ENCODE measurements around the gene AHCTF1. TPM values are rescaled to one million over a fixed set of nuclear protein-coding genes. Genes with fewer than 3 reads are reported as not detected.
A peak's percentile ranks its signal among the peaks of the same experiment; 100 is the strongest.

Gene AHCTF1
- 25.3 and 31.3 TPM in 2 replicates for total RNA-seq

DNA sequence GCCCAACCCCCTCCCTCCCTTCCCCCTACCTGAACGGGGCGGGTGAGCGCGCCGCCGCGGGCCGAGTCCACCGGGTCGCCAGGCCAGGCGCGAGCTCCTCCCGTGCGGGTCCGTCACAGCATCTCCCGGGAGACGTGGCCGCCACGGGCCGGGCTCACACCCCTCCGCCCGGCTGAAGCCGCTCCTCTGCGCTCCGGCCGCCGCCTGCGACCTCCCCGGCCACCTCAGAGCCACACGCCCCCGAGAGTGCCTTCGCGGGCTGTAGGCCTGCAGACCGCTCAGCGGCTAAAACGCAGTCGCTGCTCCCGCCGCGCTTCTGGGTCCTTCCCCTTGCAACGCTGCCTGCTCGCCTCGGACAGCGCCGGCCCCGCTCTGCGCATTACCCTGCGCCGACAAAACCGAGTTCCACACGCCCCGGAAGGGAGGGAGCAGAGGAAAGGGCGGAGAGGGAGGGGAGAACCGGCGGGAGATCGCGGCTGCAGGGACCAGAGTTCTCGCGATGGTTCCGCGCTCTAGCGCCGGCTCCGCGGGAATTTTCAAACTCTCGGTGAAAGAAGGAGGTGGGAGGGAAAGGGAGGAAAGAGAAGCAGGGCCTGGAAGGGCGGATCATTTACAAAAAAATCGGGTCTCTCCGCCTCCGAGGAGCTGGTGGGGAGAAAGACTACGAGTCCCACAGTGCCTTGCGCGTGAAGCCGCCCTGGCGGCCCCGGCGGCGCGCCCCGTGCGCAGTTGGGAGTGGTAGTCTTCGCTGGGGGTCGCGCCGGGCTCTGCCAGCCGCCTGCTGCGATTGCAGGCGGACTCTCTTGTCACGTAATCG lies at the start of gene AHCTF1:
Gene AHCTF1 (minus strand): TSS at position 400 of the 817 bp plus-strand sequence. CDS start 13,578 bp downstream, outside the sequence.
- ATAC-seq (ENCODE audit: low read depth) (peak; percentile 88), DNase-seq (peak; percentile 87)
- Mint-ChIP-seq H3K27me3 (no peaks in the 10 kb centered on the region), H3K36me3 (ENCODE audit: low read depth) (peaks cover 24% of the 10 kb centered on the region), H3K4me1 (peaks cover 29% of the 10 kb centered on the region), H3K4me3 (peak within 1 kb of the TSS; percentile 92), H3K27ac (peak within 1 kb of the TSS; percentile 96), H3K9me3 (no peaks in the 10 kb centered on the region)
- intact Hi-C loops (cut with micrococcal nuclease): loop anchor here (1.0 to 10.0 kb wide), 9 partner anchors 29 to 463 kb away; partner anchors contain the start of genes ZNF124, ZNF496, ZNF669 and ZNF670
- ChIA-PET CTCF (interaction anchor here (0.9 kb wide), 1 partner anchor 25 kb away, joined by 3 read pairs; no protein-coding TSS in a partner anchor), POLR2A (interaction anchor here (0.5 to 2.5 kb wide), 6 partner anchors 29 to 459 kb away, joined by 3 to 15 read pairs (median 8); partner anchors contain the start of genes CNST, TFB2M and ZNF670)
- TF ChIP-seq CTCF (IDR thresholded peaks at IDR 0.05): no peak

DNA sequence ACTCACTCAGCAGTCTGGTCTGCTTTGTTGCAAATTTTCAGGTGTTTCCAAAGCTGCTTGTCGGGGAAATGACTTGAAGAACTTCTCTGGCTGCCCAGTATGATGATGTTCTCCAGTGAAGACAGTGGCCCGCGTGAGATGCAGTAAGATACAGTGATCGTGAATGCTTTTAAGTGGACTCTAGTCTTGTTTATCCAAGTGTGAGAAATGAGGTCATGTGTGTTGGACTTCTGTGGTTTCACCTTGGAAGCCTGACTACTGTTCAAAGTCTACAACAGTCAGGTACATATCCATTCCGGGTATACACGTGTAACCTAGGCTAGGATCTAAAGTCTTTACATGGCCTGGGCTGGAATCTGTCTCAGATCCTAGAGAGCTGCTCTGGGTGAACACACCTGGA lies 47.0 kb upstream of the AHCTF1 start:
- Mint-ChIP-seq H3K4me3 (no peak overlapping the region), H3K4me1 (no peaks in the 10 kb centered on the region), H3K27me3 (no peaks in the 10 kb centered on the region), H3K9me3 (peaks cover 29% of the 10 kb centered on the region), H3K27ac (no peak overlapping the region), H3K36me3 (ENCODE audit: low read depth) (peaks cover 9% of the 10 kb centered on the region)
- ATAC-seq (ENCODE audit: low read depth) (no peak), DNase-seq (no peak)
- intact Hi-C loops (cut with micrococcal nuclease): no loop called here
- ChIA-PET POLR2A (no interaction called here), CTCF (no interaction called here)
- TF ChIP-seq CTCF (IDR thresholded peaks at IDR 0.05): no peak

GRCh38 chr1:246978281-246978680 lies 46.5 kb upstream of the AHCTF1 start:
- CTCF ChIA-PET: no interaction called here
- intact Hi-C loops (cut with micrococcal nuclease): no loop called here
- Mint-ChIP-seq H3K4me1 (no peaks in the 10 kb centered on the region), H3K36me3 (ENCODE audit: low read depth) (peaks cover 9% of the 10 kb centered on the region), H3K9me3 (peaks cover 29% of the 10 kb centered on the region), H3K27ac (no peak overlapping the region), H3K27me3 (no peaks in the 10 kb centered on the region), H3K4me3 (no peak overlapping the region)
- no peak for TF ChIP-seq CTCF (IDR thresholded peaks at IDR 0.05)
- DNase-seq (no peak), ATAC-seq (ENCODE audit: low read depth) (no peak)
- POLR2A ChIA-PET: no interaction called here

DNA sequence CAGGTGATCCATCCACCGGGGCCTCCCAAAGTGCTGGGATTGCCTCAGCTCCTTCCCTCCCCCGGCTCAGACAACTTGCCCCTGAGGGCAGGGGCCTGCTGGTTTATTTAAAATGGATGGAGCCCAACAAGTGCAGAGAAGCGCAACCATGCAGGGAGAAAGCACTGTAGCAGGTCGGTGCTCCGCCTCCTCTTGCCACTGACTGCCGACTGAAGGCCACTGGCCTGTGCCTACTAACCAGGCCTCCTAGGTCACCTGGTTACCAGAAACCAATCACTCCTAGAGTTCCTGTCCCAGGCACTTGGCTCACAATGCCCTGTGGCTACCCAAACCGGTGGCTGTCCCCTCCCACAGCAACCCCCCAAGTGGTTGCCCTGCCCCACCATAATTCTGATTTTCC lies 40.2 kb upstream of the AHCTF1 start:
- POLR2A ChIA-PET: no interaction called here
- intact Hi-C loops (cut with micrococcal nuclease): loop anchor here (1.0 to 5.0 kb wide), 4 partner anchors 65 to 515 kb away; no protein-coding TSS in a partner anchor
- H3K9me3 Mint-ChIP-seq: peaks cover 29% of the 10 kb centered on the region

More for the DNA sequence above, 40.2 kb upstream of the AHCTF1 start:
- H3K4me3 Mint-ChIP-seq: no peak overlapping the region
- CTCF ChIA-PET: interaction anchor here (2.5 kb wide), 1 partner anchor 65 kb away, joined by 17 read pairs; no protein-coding TSS in a partner anchor
- no peaks in the 10 kb centered on the region for H3K27me3 Mint-ChIP-seq
- DNase-seq (no peak), ATAC-seq (ENCODE audit: low read depth) (no peak)
- no peak overlapping the region for H3K27ac Mint-ChIP-seq
- TF ChIP-seq CTCF (IDR thresholded peaks at IDR 0.05): no peak
- H3K4me1 Mint-ChIP-seq: no peaks in the 10 kb centered on the region
- H3K36me3 Mint-ChIP-seq (ENCODE audit: low read depth): peaks cover 10% of the 10 kb centered on the region

Measured in activated B cell treated with CpG ODN at 0.5 μM for 24 hours (primary cell).